Natural killer cell (primary cell): ENCODE data around the gene BCL2L12. TPM values are rescaled to one million over a fixed set of nuclear protein-coding genes. Genes with fewer than 3 reads are reported as not detected.

ENCODE experiments used
- ATAC-seq, 3 donors: fragments of 150-1000 bp in 2 of 3; fragments of 200-7000 bp in 1 of 3; cut with Tn5 transposase; 1 replicate in 1 of 3; 2 replicates in 2 of 3; pipeline ENCODE4 v1.10.0; 2021; ENCODE audit warnings: mild to moderate bottlenecking in 2 of 3, moderate library complexity in 2 of 3
- DNase-seq, 2 donors: peaks; one replicate each; pipeline versions ENCODE4 v3.0.0 to v3.0.0-alpha.2; 2013 to 2021; ENCODE audit warnings: mixed read lengths in 1 of 2
- H3K27ac ChIP-seq: one replicate; pipeline ENCODE4 v1.5.1; 2013; ENCODE audit warnings: mild to moderate bottlenecking, low read length
- H3K27me3 ChIP-seq: one replicate; pipeline ENCODE4 v1.6.1; 2013; ENCODE audit warnings: low read length; ENCODE audit not compliant: control insufficient read depth, insufficient read depth
- H3K36me3 ChIP-seq: one replicate; pipeline ENCODE4 v1.6.1; 2013; ENCODE audit warnings: low read length; ENCODE audit not compliant: control insufficient read depth, insufficient read depth
- H3K4me1 ChIP-seq: one replicate; pipeline ENCODE4 v1.6.1; 2013; ENCODE audit warnings: low read length; ENCODE audit not compliant: control insufficient read depth, insufficient read depth
- H3K4me3 ChIP-seq: one replicate; pipeline ENCODE4 v1.5.1; 2013; ENCODE audit warnings: low read length
- H3K9me3 ChIP-seq: one replicate; pipeline ENCODE4 v1.6.1; 2013; ENCODE audit warnings: low read length; ENCODE audit not compliant: control insufficient read depth, insufficient read depth
- H3K27ac Mint-ChIP-seq, 2 donors: one replicate each; pipeline ENCODE4 v1.8.0; 2022; ENCODE audit warnings: mild to moderate bottlenecking in 2 of 2, mixed read lengths in 2 of 2, moderate library complexity in 1 of 2
- H3K27me3 Mint-ChIP-seq, 2 donors: one replicate each; pipeline ENCODE4 v1.8.0; 2022; ENCODE audit warnings: low read depth in 2 of 2, mixed read lengths in 2 of 2
- H3K36me3 Mint-ChIP-seq: one replicate; pipeline ENCODE4 v1.8.0; 2022; ENCODE audit warnings: mixed read lengths
- H3K4me1 Mint-ChIP-seq, 2 donors: one replicate each; pipeline ENCODE4 v1.8.0; 2022; ENCODE audit warnings: mixed read lengths in 2 of 2
- H3K4me3 Mint-ChIP-seq: one replicate; pipeline ENCODE4 v1.8.0; 2022; ENCODE audit warnings: mild to moderate bottlenecking, moderate library complexity, mixed read lengths
- H3K9me3 Mint-ChIP-seq, 2 donors: one replicate each; pipeline ENCODE4 v1.8.0; 2022; ENCODE audit warnings: mixed read lengths in 2 of 2
- CTCF ChIP-seq: fragments of 200-600 bp; IDR thresholded peaks from one replicate; pipeline ENCODE4 v1.8.0; 2022; ENCODE audit warnings: antibody characterized with exemption
- WGBS: methylation state at CpG from one replicate; pipeline ENCODE4 v1.1.7; 2013; ENCODE audit warnings: missing lambda C conversion rate; ENCODE audit not compliant: insufficient coverage; 5-methylcytosine and 5-hydroxymethylcytosine counted together
- intact Hi-C: fragments of 100-400 bp; cut with micrococcal nuclease; formaldehyde crosslinking; loops from one replicate; pipeline ENCODE4 v1.14.2; 2022
- total RNA-seq, 4 donors: library from RNA; stranded (reverse); fragments of 120-200 nt in 1 of 4; gene quantifications; one replicate each; pipeline versions ENCODE4 v1.2.3 to v1.2.4, GENCODE V29; 2013 to 2022

The BCL2L12 gene
- total RNA-seq, 3 donors from 2014 or later (not counting 1 experiment from before 2014, with no cell fraction given): 15.6 to 34.6 (median 22.3) TPM

DNA sequence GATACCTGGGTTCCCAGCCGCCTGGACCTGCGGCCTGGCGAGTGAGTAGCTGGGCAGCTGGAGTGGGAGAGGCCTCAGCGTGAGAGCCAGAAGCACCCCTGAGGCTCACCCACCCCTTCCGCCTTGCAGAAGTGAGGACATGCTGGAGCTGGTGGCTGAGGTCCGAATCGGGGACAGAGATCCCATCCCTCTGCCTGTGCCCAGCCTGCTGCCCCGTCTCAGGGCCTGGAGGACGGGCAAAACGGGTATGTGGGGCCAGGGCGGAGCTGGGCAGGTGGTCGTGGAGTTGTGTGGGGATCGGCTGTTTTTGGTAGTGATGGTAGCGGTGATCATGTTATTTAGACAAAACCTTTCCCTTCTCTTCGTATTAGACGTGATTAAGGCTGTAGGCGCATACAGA is 19.1 kb upstream of the BCL2L12 start:
- intact Hi-C loops: no loop called here
- Histone ChIP-seq H3K36me3 (peaks cover 33% of the 10 kb centered on the region), H3K27me3 (no peaks in the 10 kb centered on the region), H3K4me1 (peaks cover 16% of the 10 kb centered on the region), H3K9me3 (no peaks in the 10 kb centered on the region), H3K27ac (no peak overlapping the region), H3K4me3 (no peak overlapping the region)
- Mint-ChIP-seq H3K27ac (no peak overlapping the region), H3K4me1 (peaks cover 26 to 34% of the 10 kb centered on the region in 2 donors), H3K4me3 (no peak overlapping the region), H3K9me3 (no peaks in the 10 kb centered on the region), H3K27me3 (no peaks in the 10 kb centered on the region), H3K36me3 (no peaks in the 10 kb centered on the region)
- no peak for TF ChIP-seq CTCF
- no peak for ATAC-seq
- DNase-seq: no peak
- WGBS: 96% methylated on average over 17 of the region's 17 CpGs

GRCh38 chr19:49651029-49651819 is 14.5 kb upstream of the BCL2L12 start:
- Mint-ChIP-seq H3K4me1 (peaks cover 14 to 20% of the 10 kb centered on the region in 2 donors), H3K9me3 (no peaks in the 10 kb centered on the region), H3K4me3 (no peak overlapping the region), H3K36me3 (no peaks in the 10 kb centered on the region), H3K27ac (no peak overlapping the region), H3K27me3 (no peaks in the 10 kb centered on the region)
- H3K36me3 ChIP-seq: peaks cover 60% of the 10 kb centered on the region
- H3K9me3 ChIP-seq: no peaks in the 10 kb centered on the region
- H3K4me3 ChIP-seq: no peak overlapping the region
- no peak for TF ChIP-seq CTCF
- ATAC-seq: no peak
- H3K27ac ChIP-seq: no peak overlapping the region
- intact Hi-C loops: no loop called here
- no peaks in the 10 kb centered on the region for H3K27me3 ChIP-seq
- H3K4me1 ChIP-seq: peaks cover 21% of the 10 kb centered on the region
- no peak for DNase-seq
- 98% methylated on average over 69 of the region's 72 CpGs for WGBS

GRCh38 chr19:49651820-49652550 is 13.7 kb upstream of the BCL2L12 start:
- Histone ChIP-seq H3K4me1 (peaks cover 28% of the 10 kb centered on the region), H3K27ac (no peak overlapping the region), H3K4me3 (no peak overlapping the region), H3K27me3 (no peaks in the 10 kb centered on the region), H3K9me3 (no peaks in the 10 kb centered on the region), H3K36me3 (peaks cover 60% of the 10 kb centered on the region)
- Mint-ChIP-seq H3K27ac (no peak overlapping the region), H3K4me1 (peaks cover 20 to 26% of the 10 kb centered on the region in 2 donors), H3K4me3 (no peak overlapping the region), H3K36me3 (no peaks in the 10 kb centered on the region), H3K27me3 (no peaks in the 10 kb centered on the region), H3K9me3 (no peaks in the 10 kb centered on the region)
- DNase-seq (no peak), ATAC-seq (no peak)
- no peak for TF ChIP-seq CTCF
- intact Hi-C loops: no loop called here
- WGBS: 98% methylated on average over 110 of the region's 110 CpGs
